CD14-positive monocyte (primary cell): ENCODE data around the gene ZNF407. TPM values are rescaled to one million over a fixed set of nuclear protein-coding genes. Genes with fewer than 3 reads are reported as not detected.

Source experiments
- DNase-seq, 3 donors: peaks; one replicate each; pipeline ENCODE4 v3.0.0-alpha.2; 2011 to 2022
- H2AFZ ChIP-seq: 2 replicates; pipeline ENCODE4 v1.6.0; 2012; ENCODE audit warnings: mild to moderate bottlenecking, low read depth, low read length, inconsistent platforms; ENCODE audit not compliant: insufficient read depth, poor library complexity, severe bottlenecking
- H3K27ac ChIP-seq, 2 donors: 1 replicate in 1 of 2; 2 replicates in 1 of 2; pipeline ENCODE4 v1.5.1; 2012 to 2013; ENCODE audit warnings: low read length in 2 of 2, control low read depth in 1 of 2, inconsistent platforms in 1 of 2, low read depth in 1 of 2, mild to moderate bottlenecking in 1 of 2
- H3K27me3 ChIP-seq, 2 donors: one replicate each; pipeline versions ENCODE4 v1.6.0 to v1.6.1; 2011 to 2013; ENCODE audit warnings: low read length in 2 of 2; ENCODE audit not compliant: control insufficient read depth in 2 of 2, insufficient read depth in 2 of 2
- H3K36me3 ChIP-seq, 2 donors: replicated peaks in 1 of 2; 1 replicate in 1 of 2; 2 replicates in 1 of 2; pipeline versions ENCODE4 v1.5.1 to v1.6.1; 2012 to 2013; ENCODE audit warnings: low read length in 2 of 2, control low read depth in 1 of 2, inconsistent platforms in 1 of 2, mild to moderate bottlenecking in 1 of 2; ENCODE audit not compliant: insufficient read depth in 2 of 2, control insufficient read depth in 1 of 2
- H3K4me1 ChIP-seq, 2 donors: 1 replicate in 1 of 2; 2 replicates in 1 of 2; pipeline versions ENCODE4 v1.5.1 to v1.6.1; 2012 to 2013; ENCODE audit warnings: low read length in 2 of 2, control low read depth in 1 of 2, inconsistent platforms in 1 of 2, mild to moderate bottlenecking in 1 of 2, moderate library complexity in 1 of 2; ENCODE audit not compliant: insufficient read depth in 2 of 2, control insufficient read depth in 1 of 2
- H3K4me2 ChIP-seq: replicated peaks from 2 replicates; pipeline ENCODE3; 2012; ENCODE audit warnings: low read length, moderate library complexity, mild to moderate bottlenecking; ENCODE audit not compliant: poor library complexity, severe bottlenecking; ENCODE audit errors: extremely low read depth
- H3K4me3 ChIP-seq, 3 experiments: fragments of 200-600 bp in 1 of 3; sonication (generic) in 1 of 3; replicated peaks in 1 of 3; 1 replicate in 2 of 3; 2 replicates in 1 of 3; pipeline ENCODE4 v1.5.1; 2011 to 2013; ENCODE audit warnings: low read length in 3 of 3, mild to moderate bottlenecking in 3 of 3, control low read depth in 2 of 3, low read depth in 2 of 3, inconsistent platforms in 1 of 3, moderate library complexity in 1 of 3
- H3K79me2 ChIP-seq: 2 replicates; pipeline ENCODE4 v1.6.0; 2012; ENCODE audit warnings: mild to moderate bottlenecking, control low read depth, inconsistent platforms, low read length, moderate library complexity; ENCODE audit not compliant: insufficient read depth
- H3K9ac ChIP-seq: 2 replicates; pipeline ENCODE4 v1.6.0; 2017; ENCODE audit warnings: low read length, mild to moderate bottlenecking; ENCODE audit not compliant: insufficient read depth, poor library complexity, severe bottlenecking
- H3K9me3 ChIP-seq, 2 donors: replicated peaks in 1 of 2; 1 replicate in 1 of 2; 2 replicates in 1 of 2; pipeline versions ENCODE4 v1.5.1 to v1.6.1; 2012 to 2013; ENCODE audit warnings: low read length in 2 of 2, control low read depth in 1 of 2; ENCODE audit not compliant: control insufficient read depth in 1 of 2, insufficient read depth in 1 of 2
- H4K20me1 ChIP-seq: 2 replicates; pipeline ENCODE4 v1.6.0; 2012; ENCODE audit warnings: mild to moderate bottlenecking, low read length, control low read depth, moderate library complexity; ENCODE audit not compliant: insufficient read depth
- H3K27ac Mint-ChIP-seq, 7 donors: one replicate each; pipeline ENCODE4 v1.8.0; 2020; ENCODE audit warnings: mild to moderate bottlenecking in 7 of 7, mixed read lengths in 7 of 7, moderate library complexity in 6 of 7, inconsistent platforms in 2 of 7
- H3K27me3 Mint-ChIP-seq, 3 donors: one replicate each; pipeline ENCODE4 v1.8.0; 2021 to 2022; ENCODE audit warnings: low read depth in 3 of 3, mild to moderate bottlenecking in 3 of 3, mixed read lengths in 3 of 3, moderate library complexity in 3 of 3, inconsistent platforms in 1 of 3
- H3K36me3 Mint-ChIP-seq, 2 donors: one replicate each; pipeline ENCODE4 v1.8.0; 2020; ENCODE audit warnings: mixed read lengths in 2 of 2, inconsistent platforms in 1 of 2, mild to moderate bottlenecking in 1 of 2
- H3K4me1 Mint-ChIP-seq: one replicate; pipeline ENCODE4 v1.8.0; 2020; ENCODE audit warnings: mild to moderate bottlenecking, mixed read lengths
- H3K4me3 Mint-ChIP-seq, 2 donors: one replicate each; pipeline ENCODE4 v1.8.0; 2020; ENCODE audit warnings: mild to moderate bottlenecking in 2 of 2, mixed read lengths in 2 of 2, moderate library complexity in 1 of 2
- H3K9me3 Mint-ChIP-seq, 7 donors: one replicate each; pipeline ENCODE4 v1.8.0; 2020 to 2022; ENCODE audit warnings: mixed read lengths in 7 of 7, mild to moderate bottlenecking in 6 of 7, moderate library complexity in 6 of 7, inconsistent platforms in 2 of 7
- WGBS: methylation state at CpG from one replicate; pipeline ENCODE4 v1.1.5; 2013; ENCODE audit warnings: missing lambda C conversion rate; ENCODE audit not compliant: insufficient coverage; 5-methylcytosine and 5-hydroxymethylcytosine counted together
- intact Hi-C, 2 donors: fragments of 100-400 bp; cut with micrococcal nuclease; formaldehyde crosslinking; loops; one replicate each; pipeline versions ENCODE4 v1.15.0 to v1.15.1; 2023
- polyA plus RNA-seq, 3 donors: library from polyadenylated mRNA; depleted of rRNA in 1 of 3; unstranded in 2 of 3; stranded (reverse) in 1 of 3; fragments of 300-500 nt in 2 of 3; fragments of >200 nt in 1 of 3; fragmentation: Illumina TruSeq in 2 of 3; gene quantifications; 1 replicate in 2 of 3; 2 replicates in 1 of 3; pipeline ENCODE4 v1.2.3, GENCODE V29; 2012 to 2021
- TF ChIP-seq, protein P1 (sequence below): fragments of 200-600 bp; IDR thresholded peaks from one replicate; pipeline ENCODE4 v1.8.0; 2022; ENCODE audit warnings: antibody characterized with exemption, mild to moderate bottlenecking

Gene ZNF407
- polyA plus RNA-seq, 3 donors, result 1.3 to 3.6 (median 1.6) TPM

- H3K4me1 Mint-ChIP-seq, result no peaks in the 10 kb centered on the region
- no peak overlapping the region for H3K27ac Mint-ChIP-seq
- H3K4me3 Mint-ChIP-seq, result no peak overlapping the region
- intact Hi-C loops, result no loop called here
- peaks cover 10 to 12% of the 10 kb centered on the region in 2 donors for H3K36me3 Mint-ChIP-seq
- Histone ChIP-seq H3K27ac (no peak overlapping the region), H3K9me3 (no peaks in the 10 kb centered on the region), H3K4me3 (no peak overlapping the region), H4K20me1 (no peaks in the 10 kb centered on the region), H3K9ac (no peak overlapping the region), H3K79me2 (no peaks in the 10 kb centered on the region), H3K36me3 (no peaks in the 10 kb centered on the region), H2AFZ (no peak overlapping the region), H3K4me1 (no peaks in the 10 kb centered on the region), H3K4me2 (no peak overlapping the region), H3K27me3 (no peaks in the 10 kb centered on the region)
- peaks cover 0 to 6% (median 2%) of the 10 kb centered on the region in 7 donors for H3K9me3 Mint-ChIP-seq
- 82% methylated on average over 2 of the region's 12 CpGs for WGBS
- no peak for DNase-seq
- TF ChIP-seq, protein P1, sequence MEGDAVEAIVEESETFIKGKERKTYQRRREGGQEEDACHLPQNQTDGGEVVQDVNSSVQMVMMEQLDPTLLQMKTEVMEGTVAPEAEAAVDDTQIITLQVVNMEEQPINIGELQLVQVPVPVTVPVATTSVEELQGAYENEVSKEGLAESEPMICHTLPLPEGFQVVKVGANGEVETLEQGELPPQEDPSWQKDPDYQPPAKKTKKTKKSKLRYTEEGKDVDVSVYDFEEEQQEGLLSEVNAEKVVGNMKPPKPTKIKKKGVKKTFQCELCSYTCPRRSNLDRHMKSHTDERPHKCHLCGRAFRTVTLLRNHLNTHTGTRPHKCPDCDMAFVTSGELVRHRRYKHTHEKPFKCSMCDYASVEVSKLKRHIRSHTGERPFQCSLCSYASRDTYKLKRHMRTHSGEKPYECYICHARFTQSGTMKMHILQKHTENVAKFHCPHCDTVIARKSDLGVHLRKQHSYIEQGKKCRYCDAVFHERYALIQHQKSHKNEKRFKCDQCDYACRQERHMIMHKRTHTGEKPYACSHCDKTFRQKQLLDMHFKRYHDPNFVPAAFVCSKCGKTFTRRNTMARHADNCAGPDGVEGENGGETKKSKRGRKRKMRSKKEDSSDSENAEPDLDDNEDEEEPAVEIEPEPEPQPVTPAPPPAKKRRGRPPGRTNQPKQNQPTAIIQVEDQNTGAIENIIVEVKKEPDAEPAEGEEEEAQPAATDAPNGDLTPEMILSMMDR, result no peak
- H3K27me3 Mint-ChIP-seq, result peaks cover 0 to 2% (median 0%) of the 10 kb centered on the region in 3 donors
These were observed 449.7 kb downstream of the ZNF407 start for GRCh38 chr18:75047240-75047961.

GRCh38 chr18:75048776-75049454 lies 451.2 kb downstream of the ZNF407 start:
- Histone ChIP-seq H3K4me1 (no peaks in the 10 kb centered on the region), H3K9me3 (no peaks in the 10 kb centered on the region), H4K20me1 (no peaks in the 10 kb centered on the region), H3K4me2 (no peak overlapping the region), H2AFZ (no peak overlapping the region), H3K27ac (no peak overlapping the region), H3K79me2 (no peaks in the 10 kb centered on the region), H3K27me3 (no peaks in the 10 kb centered on the region), H3K36me3 (no peaks in the 10 kb centered on the region), H3K9ac (no peak overlapping the region), H3K4me3 (no peak overlapping the region)
- WGBS, result 97% methylated on average over 7 of the region's 10 CpGs
- Mint-ChIP-seq H3K36me3 (peaks cover 11 to 16% of the 10 kb centered on the region in 2 donors), H3K4me3 (no peak overlapping the region), H3K4me1 (no peaks in the 10 kb centered on the region), H3K27ac (no peak overlapping the region), H3K27me3 (peaks cover 0 to 2% (median 0%) of the 10 kb centered on the region in 3 donors), H3K9me3 (no peaks in the 10 kb centered on the region)
- intact Hi-C loops, result no loop called here
- DNase-seq, result no peak
- TF ChIP-seq, protein P1, result no peak
